ENCODE results near the gene CHERP.
"Not testable (repeated sequence)": the region's sequence is repeated elsewhere in the genome, so short reads cannot be mapped to it uniquely, and the experiment has no call there.

CHERP gene

DNA sequence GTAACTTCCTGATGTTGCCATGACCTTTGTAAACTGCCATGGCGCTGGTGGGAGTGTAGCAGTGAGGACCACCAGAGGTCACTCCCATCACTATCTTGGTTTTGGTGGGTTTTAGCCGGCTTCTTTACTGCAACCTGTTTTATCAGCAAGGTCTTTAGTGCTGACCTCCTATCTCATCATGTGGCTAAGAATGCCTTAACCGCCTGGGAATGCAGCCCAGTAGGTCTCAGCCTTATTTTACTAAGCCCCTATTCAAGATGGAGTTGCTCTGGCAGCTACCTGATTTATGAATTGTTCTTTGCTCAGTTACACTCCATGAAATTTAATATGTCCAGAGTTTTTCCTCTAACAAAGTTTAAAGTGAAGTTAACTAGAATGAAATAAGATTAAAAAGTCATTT is 65.8 kb downstream of the CHERP start:
- DNase-seq (ENCODE audit: low read depth in 2 of 2): no peak

DNA sequence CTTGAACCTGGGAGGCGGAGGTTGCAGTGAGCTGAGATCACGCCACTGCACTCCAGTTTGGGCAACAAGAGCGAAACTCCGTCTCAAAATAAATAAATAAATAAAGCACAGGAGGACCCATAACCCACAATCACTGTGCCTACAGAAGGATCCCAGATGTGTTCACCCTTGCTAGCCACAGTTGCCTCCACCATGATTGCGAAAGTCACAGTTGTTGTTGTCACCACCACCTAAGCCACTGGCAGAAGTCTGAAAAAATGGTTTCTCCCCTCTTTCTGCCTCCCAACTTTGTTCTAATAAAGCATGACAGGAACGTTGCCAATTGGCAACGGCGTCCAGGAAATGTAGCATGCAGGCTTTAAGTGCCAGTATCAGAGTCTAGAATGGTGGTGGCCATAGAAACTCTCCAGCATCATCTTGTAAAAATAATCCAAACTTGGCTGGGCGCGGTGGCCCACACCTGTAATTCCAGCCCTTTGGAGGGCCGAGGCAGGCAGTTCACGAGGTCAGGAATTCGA is 68.3 kb downstream of the CHERP start:
- DNase-seq (ENCODE audit: low read depth in 2 of 2): no peak

DNA sequence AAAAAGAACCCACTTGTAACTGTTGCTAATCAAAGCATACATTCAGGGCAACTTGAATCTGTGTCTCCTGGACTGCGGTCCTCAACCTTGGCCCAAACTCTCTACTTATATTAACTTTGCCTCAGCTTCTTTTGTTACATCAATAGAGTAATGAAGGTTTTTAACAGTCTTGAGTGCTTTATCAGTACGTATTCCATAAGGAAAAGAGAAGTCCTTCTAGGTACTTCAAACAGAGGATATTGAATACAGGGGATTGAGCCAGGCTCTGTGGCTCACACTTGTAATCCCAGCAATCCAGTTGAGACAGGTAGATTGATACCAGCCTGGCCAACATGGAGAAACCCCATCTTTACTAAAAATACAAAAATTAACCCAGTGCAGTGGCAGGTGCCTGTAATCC is 69.2 kb downstream of the CHERP start:
- DNase-seq (ENCODE audit: low read depth in 2 of 2): no peak

DNA sequence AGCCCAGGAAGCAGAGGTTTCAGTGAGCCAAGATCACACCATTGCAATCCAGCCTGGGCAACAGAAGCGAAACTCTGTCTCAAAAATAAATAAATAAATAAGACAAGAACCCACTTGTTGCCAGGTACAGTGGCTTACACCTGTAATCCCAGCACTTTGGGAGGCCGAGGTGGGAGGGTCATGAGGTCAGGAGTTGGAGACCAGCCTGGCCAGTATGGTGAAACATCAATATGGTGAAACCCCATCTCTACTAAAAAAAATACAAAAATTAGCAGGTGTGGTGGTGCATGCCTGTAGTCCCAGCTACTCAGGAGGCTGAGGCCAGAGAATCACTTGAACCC is 69.7 kb downstream of the CHERP start:
- not testable (repeated sequence) for DNase-seq (ENCODE audit: low read depth in 2 of 2)

DNA sequence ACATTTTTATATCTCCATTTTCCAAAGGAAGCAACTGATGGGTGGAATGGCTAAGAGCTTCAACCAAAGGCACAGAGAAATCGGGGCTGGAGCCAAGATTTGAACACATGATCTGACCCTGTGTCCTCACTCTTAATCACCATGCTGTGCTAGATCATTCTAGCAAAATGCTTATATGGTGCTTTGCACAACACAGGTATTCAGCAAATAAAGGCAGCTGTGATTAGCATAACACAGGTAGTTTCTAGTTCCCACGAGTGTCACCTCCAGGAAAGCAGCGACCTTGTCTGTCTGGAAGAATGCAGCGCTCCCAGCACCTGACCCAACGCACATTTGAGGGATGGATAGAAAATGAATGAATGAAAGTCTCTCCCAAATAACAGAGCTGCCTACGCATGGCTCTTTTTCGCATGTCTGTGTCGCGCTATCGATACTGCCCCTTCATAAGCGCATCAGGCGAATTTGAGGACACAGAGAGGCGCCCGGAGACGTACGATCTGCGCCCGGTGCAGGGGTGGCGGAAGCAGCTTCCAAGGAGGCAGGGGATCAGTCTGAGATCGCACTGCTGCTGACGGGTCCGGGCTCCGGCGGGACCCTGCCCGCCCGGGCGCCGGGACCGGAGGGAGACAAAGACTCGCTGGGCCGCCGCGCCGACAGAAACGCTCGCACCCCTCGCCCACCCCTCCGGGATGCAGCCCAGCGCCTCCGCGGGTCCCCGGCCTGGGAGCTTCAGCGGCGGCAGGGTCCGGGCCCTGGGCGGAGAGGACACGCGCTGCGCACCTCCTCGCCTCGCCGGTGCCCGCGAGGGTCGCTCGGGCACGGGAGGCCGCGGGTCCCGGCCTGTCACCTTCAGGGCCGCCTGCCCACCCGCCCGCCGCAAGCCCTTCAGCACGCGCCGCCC is 71.1 kb downstream of the CHERP start:
- DNase-seq (ENCODE audit: low read depth in 2 of 2): no peak

DNA sequence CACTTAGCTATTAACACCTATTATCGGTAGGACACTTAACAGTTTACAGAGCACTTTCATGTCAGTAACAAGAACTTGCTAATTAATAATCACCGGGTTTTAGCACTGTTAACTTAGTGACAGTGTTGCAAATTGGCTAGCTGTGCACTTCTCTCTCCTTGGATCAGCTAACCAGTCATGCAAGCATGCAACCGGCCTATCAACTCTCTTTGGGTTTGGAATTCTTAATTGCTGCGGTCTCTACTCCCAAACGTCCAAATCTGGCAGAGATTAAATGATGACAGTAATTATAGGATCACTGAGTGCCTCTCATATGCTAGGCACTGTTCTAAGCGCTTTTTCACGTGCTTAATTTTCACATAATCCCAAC is 71.7 kb downstream of the CHERP start:
- DNase-seq (ENCODE audit: low read depth in 2 of 2): no peak

Data from stimulated activated CD8-positive, alpha-beta memory T cell treated with anti-CD3 and anti-CD28 coated beads, Interleukin-7, amount 100 ng/mL, for 4 hours (primary cell).